HepG2 (cell line): ENCODE data around the gene RAB40C. TPM values are rescaled to one million over a fixed set of nuclear protein-coding genes. Genes with fewer than 3 reads are reported as not detected.

ENCODE experiments used
- BCL3 ChIP-seq: sonication (generic); formaldehyde crosslinking; IDR thresholded peaks from 2 replicates; pipeline ENCODE4 v1.5.1; 2020; ENCODE audit warnings: mild to moderate bottlenecking, missing genetic modification reagents, moderate library complexity
- HNF4A ChIP-seq: sonication (generic); formaldehyde crosslinking; IDR thresholded peaks from 2 replicates; pipeline ENCODE4 v1.4.0; 2020; ENCODE audit warnings: missing genetic modification reagents
- NFE2 ChIP-seq: sonication (generic); formaldehyde crosslinking; IDR thresholded peaks from 2 replicates; pipeline ENCODE4 v1.4.0; 2020; ENCODE audit warnings: missing genetic modification reagents
- SP1 ChIP-seq, 2 experiments: fragments of 450-650 bp in 1 of 2; sonication (generic) in 1 of 2; formaldehyde crosslinking in 1 of 2; IDR thresholded peaks; 2 replicates each; pipeline versions ENCODE4 v1.4.0 to v1.6.1; 2016 to 2020; ENCODE audit warnings: missing genetic modification reagents in 1 of 2
- SP2 ChIP-seq: sonication (generic); formaldehyde crosslinking; IDR thresholded peaks from 2 replicates; pipeline ENCODE4 v1.5.1; 2020; ENCODE audit warnings: mild to moderate bottlenecking, missing genetic modification reagents
- TFDP1 ChIP-seq: IDR thresholded peaks from 2 replicates; pipeline ENCODE4 v1.6.1; 2016; ENCODE audit warnings: missing compliant biosample characterization, missing genetic modification reagents, borderline replicate concordance
- ZMYM3 ChIP-seq: sonication (generic); formaldehyde crosslinking; IDR thresholded peaks from 2 replicates; pipeline ENCODE4 v1.5.1; 2020; ENCODE audit warnings: mild to moderate bottlenecking, missing genetic modification reagents
- ZNF329 ChIP-seq: sonication (generic); formaldehyde crosslinking; IDR thresholded peaks from 2 replicates; pipeline ENCODE4 v1.9.0; 2021; ENCODE audit warnings: low read depth, mild to moderate bottlenecking, missing genetic modification reagents
- ZNF646 ChIP-seq: sonication (generic); formaldehyde crosslinking; IDR thresholded peaks from 2 replicates; pipeline ENCODE4 v1.9.0; 2021; ENCODE audit warnings: mild to moderate bottlenecking, missing genetic modification reagents
- polyA plus RNA-seq, 8 experiments: library from polyadenylated mRNA; depleted of rRNA in 3 of 8; stranded (reverse) in 7 of 8; unstranded in 1 of 8; fragments of >200 nt; fragmentation: Illumina TruSeq in 4 of 8; extraction: Trizol in 4 of 8; gene quantifications; 2 replicates each; pipeline versions ENCODE4 v1.2.1 to v1.2.3, GENCODE V29; 2011 to 2016; ENCODE audit warnings: low read depth in 4 of 8, missing spikeins in 1 of 8, mixed read lengths in 1 of 8; ENCODE audit not compliant: insufficient read depth in 1 of 8
- total RNA-seq, 5 experiments: library from RNA; depleted of rRNA; stranded (reverse); fragments of >200 nt; fragmentation: Illumina TruSeq; extraction: Trizol; gene quantifications; 2 replicates each; pipeline ENCODE4 v1.2.3, GENCODE V29; 2016; ENCODE audit warnings: low read depth in 1 of 5
- TF ChIP-seq, protein P1 (sequence below): sonication (generic); formaldehyde crosslinking; IDR thresholded peaks from 2 replicates; pipeline ENCODE4 v1.4.0; 2020; ENCODE audit warnings: mild to moderate bottlenecking, missing genetic modification reagents
- TF ChIP-seq, protein P2 (sequence below): sonication (generic); formaldehyde crosslinking; IDR thresholded peaks from 2 replicates; pipeline ENCODE4 v1.5.1; 2020; ENCODE audit warnings: mild to moderate bottlenecking, missing genetic modification reagents, borderline replicate concordance

Gene RAB40C
- total and polyA plus RNA-seq, 2 of the 13 experiments (the other 11 are each of a cell fraction or from before 2014, with no cell fraction given): 7.7 to 11.5 TPM

DNA sequence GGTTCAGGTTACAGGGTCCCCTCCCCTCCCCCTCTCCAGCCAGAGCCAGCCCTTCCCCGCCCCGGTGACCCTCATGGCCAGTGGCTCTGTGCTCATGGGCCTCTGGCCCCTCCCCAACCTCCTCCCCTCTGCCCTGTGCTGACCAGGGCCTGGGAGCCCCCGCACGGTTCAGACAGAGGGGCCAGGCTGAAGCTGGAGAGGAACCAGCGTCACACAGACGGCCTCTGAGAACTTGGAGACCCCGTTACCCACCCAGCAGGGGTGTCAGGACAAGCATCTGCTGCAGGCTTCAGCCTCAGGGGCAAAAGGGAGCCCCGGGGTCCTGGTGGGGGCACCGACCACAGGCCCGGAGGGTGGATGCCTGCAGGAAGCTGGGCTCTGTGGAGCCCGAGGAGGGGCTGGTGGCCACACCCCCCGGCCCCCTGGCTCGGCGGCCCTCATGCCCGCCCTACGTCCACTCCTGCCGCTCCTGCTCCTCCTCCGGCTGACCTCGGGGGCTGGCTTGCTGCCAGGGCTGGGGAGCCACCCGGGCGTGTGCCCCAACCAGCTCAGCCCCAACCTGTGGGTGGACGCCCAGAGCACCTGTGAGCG is 41.0 kb downstream of the RAB40C start, which contains the start of gene WFIKKN1 (continued):
- no peak for TF ChIP-seq TFDP1 (CRISPR knock-in tag)
- TF ChIP-seq BCL3 (CRISPR knock-in tag): no peak
- no peak for TF ChIP-seq ZMYM3 (CRISPR knock-in tag)
- TF ChIP-seq NFE2 (CRISPR knock-in tag): no peak
- TF ChIP-seq, protein P1, sequence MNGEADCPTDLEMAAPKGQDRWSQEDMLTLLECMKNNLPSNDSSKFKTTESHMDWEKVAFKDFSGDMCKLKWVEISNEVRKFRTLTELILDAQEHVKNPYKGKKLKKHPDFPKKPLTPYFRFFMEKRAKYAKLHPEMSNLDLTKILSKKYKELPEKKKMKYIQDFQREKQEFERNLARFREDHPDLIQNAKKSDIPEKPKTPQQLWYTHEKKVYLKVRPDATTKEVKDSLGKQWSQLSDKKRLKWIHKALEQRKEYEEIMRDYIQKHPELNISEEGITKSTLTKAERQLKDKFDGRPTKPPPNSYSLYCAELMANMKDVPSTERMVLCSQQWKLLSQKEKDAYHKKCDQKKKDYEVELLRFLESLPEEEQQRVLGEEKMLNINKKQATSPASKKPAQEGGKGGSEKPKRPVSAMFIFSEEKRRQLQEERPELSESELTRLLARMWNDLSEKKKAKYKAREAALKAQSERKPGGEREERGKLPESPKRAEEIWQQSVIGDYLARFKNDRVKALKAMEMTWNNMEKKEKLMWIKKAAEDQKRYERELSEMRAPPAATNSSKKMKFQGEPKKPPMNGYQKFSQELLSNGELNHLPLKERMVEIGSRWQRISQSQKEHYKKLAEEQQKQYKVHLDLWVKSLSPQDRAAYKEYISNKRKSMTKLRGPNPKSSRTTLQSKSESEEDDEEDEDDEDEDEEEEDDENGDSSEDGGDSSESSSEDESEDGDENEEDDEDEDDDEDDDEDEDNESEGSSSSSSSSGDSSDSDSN (CRISPR knock-in tag): peak; percentile 33; the same call in 1 of the 2 replicates
- TF ChIP-seq HNF4A: no peak
- TF ChIP-seq SP1 (IDR thresholded peaks at IDR 0.05): no peak
- TF ChIP-seq SP1 (CRISPR knock-in tag; IDR thresholded peaks at IDR 0.05): no peak
- TF ChIP-seq ZNF329 (CRISPR knock-in tag): no peak
- TF ChIP-seq, protein P2, sequence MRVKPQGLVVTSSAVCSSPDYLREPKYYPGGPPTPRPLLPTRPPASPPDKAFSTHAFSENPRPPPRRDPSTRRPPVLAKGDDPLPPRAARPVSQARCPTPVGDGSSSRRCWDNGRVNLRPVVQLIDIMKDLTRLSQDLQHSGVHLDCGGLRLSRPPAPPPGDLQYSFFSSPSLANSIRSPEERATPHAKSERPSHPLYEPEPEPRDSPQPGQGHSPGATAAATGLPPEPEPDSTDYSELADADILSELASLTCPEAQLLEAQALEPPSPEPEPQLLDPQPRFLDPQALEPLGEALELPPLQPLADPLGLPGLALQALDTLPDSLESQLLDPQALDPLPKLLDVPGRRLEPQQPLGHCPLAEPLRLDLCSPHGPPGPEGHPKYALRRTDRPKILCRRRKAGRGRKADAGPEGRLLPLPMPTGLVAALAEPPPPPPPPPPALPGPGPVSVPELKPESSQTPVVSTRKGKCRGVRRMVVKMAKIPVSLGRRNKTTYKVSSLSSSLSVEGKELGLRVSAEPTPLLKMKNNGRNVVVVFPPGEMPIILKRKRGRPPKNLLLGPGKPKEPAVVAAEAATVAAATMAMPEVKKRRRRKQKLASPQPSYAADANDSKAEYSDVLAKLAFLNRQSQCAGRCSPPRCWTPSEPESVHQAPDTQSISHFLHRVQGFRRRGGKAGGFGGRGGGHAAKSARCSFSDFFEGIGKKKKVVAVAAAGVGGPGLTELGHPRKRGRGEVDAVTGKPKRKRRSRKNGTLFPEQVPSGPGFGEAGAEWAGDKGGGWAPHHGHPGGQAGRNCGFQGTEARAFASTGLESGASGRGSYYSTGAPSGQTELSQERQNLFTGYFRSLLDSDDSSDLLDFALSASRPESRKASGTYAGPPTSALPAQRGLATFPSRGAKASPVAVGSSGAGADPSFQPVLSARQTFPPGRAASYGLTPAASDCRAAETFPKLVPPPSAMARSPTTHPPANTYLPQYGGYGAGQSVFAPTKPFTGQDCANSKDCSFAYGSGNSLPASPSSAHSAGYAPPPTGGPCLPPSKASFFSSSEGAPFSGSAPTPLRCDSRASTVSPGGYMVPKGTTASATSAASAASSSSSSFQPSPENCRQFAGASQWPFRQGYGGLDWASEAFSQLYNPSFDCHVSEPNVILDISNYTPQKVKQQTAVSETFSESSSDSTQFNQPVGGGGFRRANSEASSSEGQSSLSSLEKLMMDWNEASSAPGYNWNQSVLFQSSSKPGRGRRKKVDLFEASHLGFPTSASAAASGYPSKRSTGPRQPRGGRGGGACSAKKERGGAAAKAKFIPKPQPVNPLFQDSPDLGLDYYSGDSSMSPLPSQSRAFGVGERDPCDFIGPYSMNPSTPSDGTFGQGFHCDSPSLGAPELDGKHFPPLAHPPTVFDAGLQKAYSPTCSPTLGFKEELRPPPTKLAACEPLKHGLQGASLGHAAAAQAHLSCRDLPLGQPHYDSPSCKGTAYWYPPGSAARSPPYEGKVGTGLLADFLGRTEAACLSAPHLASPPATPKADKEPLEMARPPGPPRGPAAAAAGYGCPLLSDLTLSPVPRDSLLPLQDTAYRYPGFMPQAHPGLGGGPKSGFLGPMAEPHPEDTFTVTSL (CRISPR knock-in tag): no peak
- TF ChIP-seq ZNF646 (CRISPR knock-in tag): no peak
- TF ChIP-seq SP2 (CRISPR knock-in tag): peak; percentile 19; the same call in 1 of the 2 replicates
